ENCODE results near the gene MTMR12.
"Not testable (repeated sequence)": the region's sequence is repeated elsewhere in the genome, so short reads cannot be mapped to it uniquely, and the experiment has no call there.

- TF ChIP-seq, protein P1, sequence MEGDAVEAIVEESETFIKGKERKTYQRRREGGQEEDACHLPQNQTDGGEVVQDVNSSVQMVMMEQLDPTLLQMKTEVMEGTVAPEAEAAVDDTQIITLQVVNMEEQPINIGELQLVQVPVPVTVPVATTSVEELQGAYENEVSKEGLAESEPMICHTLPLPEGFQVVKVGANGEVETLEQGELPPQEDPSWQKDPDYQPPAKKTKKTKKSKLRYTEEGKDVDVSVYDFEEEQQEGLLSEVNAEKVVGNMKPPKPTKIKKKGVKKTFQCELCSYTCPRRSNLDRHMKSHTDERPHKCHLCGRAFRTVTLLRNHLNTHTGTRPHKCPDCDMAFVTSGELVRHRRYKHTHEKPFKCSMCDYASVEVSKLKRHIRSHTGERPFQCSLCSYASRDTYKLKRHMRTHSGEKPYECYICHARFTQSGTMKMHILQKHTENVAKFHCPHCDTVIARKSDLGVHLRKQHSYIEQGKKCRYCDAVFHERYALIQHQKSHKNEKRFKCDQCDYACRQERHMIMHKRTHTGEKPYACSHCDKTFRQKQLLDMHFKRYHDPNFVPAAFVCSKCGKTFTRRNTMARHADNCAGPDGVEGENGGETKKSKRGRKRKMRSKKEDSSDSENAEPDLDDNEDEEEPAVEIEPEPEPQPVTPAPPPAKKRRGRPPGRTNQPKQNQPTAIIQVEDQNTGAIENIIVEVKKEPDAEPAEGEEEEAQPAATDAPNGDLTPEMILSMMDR (conservative IDR thresholded peaks at IDR 0.05; ENCODE audit: low read length): not testable (repeated sequence)
- not testable (repeated sequence) for TF ChIP-seq EZH2phosphoT487 (IDR thresholded peaks at IDR 0.05; ENCODE audit: borderline replicate concordance, low read depth, low read length)
These were observed 1.4 kb upstream of the MTMR12 start for GRCh38 chr5:32314152-32314488.
